Measurements from ENCODE around the gene BCL11A.

BCL11A gene

DNA sequence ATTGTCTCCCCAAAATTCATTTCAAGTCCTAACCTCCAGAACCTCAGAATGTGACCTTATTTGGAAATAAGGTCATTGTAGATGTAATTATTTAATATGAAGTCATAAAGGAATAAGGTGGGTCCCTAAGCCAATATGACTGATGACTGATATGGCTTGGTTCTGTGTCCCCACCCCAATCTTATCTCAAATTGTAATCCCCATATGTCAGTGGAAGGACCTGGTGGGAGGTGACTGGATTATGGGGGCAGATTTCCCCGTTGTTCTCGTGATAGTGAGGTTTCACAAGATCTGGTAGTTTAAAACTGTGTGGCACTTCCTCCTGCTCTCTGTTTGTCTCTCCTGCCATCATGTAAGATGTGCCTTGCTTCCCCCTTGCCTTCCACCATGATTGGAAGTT, 43.0 kb upstream of the BCL11A start:
- TF ChIP-seq ZNF70 (CRISPR knock-in tag; IDR thresholded peaks at IDR 0.05) (no peak), ISL1 (CRISPR knock-in tag; IDR thresholded peaks at IDR 0.05) (no peak), ZNF565 (CRISPR knock-in tag; conservative IDR thresholded peaks at IDR 0.05; ENCODE audit: low read depth) (no peak), TOX (CRISPR knock-in tag; IDR thresholded peaks at IDR 0.05; ENCODE audit: borderline replicate concordance) (no peak), ARNTL (CRISPR knock-in tag; IDR thresholded peaks at IDR 0.05; ENCODE audit: borderline replicate concordance, low read depth) (no peak), PPARA (CRISPR knock-in tag; IDR thresholded peaks at IDR 0.05; ENCODE audit: borderline replicate concordance) (no peak)
- TF ChIP-seq, protein P1, sequence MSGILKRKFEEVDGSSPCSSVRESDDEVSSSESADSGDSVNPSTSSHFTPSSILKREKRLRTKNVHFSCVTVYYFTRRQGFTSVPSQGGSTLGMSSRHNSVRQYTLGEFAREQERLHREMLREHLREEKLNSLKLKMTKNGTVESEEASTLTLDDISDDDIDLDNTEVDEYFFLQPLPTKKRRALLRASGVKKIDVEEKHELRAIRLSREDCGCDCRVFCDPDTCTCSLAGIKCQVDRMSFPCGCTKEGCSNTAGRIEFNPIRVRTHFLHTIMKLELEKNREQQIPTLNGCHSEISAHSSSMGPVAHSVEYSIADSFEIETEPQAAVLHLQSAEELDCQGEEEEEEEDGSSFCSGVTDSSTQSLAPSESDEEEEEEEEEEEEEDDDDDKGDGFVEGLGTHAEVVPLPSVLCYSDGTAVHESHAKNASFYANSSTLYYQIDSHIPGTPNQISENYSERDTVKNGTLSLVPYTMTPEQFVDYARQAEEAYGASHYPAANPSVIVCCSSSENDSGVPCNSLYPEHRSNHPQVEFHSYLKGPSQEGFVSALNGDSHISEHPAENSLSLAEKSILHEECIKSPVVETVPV (CRISPR knock-in tag; IDR thresholded peaks at IDR 0.05), result no peak
- ATAC-seq, result no peak

DNA sequence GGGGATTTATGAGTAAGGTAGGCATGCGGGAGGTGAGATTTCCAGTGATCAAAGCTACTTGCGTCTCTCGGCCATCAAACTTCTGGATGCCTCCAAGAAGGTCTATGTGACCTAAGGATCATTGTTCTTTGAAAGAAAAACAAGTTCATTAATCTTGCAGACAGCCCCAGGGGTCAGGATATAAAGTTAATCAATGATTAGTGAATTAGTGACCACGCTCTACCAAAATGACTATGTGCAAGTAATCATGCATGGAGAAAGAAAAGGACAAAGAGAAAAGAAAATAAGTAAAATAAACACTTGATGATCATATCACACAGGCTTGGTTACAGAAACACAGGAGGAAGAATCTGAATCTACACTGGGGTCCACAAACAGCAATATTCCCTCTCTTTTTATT, 42.5 kb upstream of the BCL11A start:
- ATAC-seq, result no peak
- TF ChIP-seq, protein P2, sequence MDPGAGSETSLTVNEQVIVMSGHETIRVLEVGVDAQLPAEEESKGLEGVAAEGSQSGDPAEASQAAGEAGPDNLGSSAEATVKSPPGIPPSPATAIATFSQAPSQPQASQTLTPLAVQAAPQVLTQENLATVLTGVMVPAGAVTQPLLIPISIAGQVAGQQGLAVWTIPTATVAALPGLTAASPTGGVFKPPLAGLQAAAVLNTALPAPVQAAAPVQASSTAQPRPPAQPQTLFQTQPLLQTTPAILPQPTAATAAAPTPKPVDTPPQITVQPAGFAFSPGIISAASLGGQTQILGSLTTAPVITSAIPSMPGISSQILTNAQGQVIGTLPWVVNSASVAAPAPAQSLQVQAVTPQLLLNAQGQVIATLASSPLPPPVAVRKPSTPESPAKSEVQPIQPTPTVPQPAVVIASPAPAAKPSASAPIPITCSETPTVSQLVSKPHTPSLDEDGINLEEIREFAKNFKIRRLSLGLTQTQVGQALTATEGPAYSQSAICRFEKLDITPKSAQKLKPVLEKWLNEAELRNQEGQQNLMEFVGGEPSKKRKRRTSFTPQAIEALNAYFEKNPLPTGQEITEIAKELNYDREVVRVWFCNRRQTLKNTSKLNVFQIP (CRISPR knock-in tag; IDR thresholded peaks at IDR 0.05; ENCODE audit: borderline replicate concordance, low read depth), result no peak
- TF ChIP-seq ZFP3 (CRISPR knock-in tag; IDR thresholded peaks at IDR 0.05) (no peak), TCF4 (CRISPR knock-in tag; IDR thresholded peaks at IDR 0.05; ENCODE audit: borderline replicate concordance) (no peak), ESRRG (CRISPR knock-in tag; IDR thresholded peaks at IDR 0.05) (no peak), CSDC2 (CRISPR knock-in tag; IDR thresholded peaks at IDR 0.05) (no peak), ZNF565 (CRISPR knock-in tag; conservative IDR thresholded peaks at IDR 0.05; ENCODE audit: low read depth) (no peak), SNAI2 (CRISPR knock-in tag; IDR thresholded peaks at IDR 0.05) (no peak), ISL1 (CRISPR knock-in tag; IDR thresholded peaks at IDR 0.05) (no peak), ZNF8 (CRISPR knock-in tag; IDR thresholded peaks at IDR 0.05) (no peak), TOX (CRISPR knock-in tag; IDR thresholded peaks at IDR 0.05; ENCODE audit: borderline replicate concordance) (no peak), ZNF70 (CRISPR knock-in tag; IDR thresholded peaks at IDR 0.05) (no peak), OSR1 (CRISPR knock-in tag; IDR thresholded peaks at IDR 0.05) (no peak)
- TF ChIP-seq, protein P3, sequence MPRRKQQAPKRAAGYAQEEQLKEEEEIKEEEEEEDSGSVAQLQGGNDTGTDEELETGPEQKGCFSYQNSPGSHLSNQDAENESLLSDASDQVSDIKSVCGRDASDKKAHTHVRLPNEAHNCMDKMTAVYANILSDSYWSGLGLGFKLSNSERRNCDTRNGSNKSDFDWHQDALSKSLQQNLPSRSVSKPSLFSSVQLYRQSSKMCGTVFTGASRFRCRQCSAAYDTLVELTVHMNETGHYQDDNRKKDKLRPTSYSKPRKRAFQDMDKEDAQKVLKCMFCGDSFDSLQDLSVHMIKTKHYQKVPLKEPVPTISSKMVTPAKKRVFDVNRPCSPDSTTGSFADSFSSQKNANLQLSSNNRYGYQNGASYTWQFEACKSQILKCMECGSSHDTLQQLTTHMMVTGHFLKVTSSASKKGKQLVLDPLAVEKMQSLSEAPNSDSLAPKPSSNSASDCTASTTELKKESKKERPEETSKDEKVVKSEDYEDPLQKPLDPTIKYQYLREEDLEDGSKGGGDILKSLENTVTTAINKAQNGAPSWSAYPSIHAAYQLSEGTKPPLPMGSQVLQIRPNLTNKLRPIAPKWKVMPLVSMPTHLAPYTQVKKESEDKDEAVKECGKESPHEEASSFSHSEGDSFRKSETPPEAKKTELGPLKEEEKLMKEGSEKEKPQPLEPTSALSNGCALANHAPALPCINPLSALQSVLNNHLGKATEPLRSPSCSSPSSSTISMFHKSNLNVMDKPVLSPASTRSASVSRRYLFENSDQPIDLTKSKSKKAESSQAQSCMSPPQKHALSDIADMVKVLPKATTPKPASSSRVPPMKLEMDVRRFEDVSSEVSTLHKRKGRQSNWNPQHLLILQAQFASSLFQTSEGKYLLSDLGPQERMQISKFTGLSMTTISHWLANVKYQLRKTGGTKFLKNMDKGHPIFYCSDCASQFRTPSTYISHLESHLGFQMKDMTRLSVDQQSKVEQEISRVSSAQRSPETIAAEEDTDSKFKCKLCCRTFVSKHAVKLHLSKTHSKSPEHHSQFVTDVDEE (CRISPR knock-in tag; IDR thresholded peaks at IDR 0.05), result no peak
- TF ChIP-seq, protein P4, sequence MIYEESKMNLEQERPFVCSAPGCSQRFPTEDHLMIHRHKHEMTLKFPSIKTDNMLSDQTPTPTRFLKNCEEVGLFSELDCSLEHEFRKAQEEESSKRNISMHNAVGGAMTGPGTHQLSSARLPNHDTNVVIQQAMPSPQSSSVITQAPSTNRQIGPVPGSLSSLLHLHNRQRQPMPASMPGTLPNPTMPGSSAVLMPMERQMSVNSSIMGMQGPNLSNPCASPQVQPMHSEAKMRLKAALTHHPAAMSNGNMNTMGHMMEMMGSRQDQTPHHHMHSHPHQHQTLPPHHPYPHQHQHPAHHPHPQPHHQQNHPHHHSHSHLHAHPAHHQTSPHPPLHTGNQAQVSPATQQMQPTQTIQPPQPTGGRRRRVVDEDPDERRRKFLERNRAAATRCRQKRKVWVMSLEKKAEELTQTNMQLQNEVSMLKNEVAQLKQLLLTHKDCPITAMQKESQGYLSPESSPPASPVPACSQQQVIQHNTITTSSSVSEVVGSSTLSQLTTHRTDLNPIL (CRISPR knock-in tag; IDR thresholded peaks at IDR 0.05; ENCODE audit: low read depth), result no peak
- TF ChIP-seq, protein P5, sequence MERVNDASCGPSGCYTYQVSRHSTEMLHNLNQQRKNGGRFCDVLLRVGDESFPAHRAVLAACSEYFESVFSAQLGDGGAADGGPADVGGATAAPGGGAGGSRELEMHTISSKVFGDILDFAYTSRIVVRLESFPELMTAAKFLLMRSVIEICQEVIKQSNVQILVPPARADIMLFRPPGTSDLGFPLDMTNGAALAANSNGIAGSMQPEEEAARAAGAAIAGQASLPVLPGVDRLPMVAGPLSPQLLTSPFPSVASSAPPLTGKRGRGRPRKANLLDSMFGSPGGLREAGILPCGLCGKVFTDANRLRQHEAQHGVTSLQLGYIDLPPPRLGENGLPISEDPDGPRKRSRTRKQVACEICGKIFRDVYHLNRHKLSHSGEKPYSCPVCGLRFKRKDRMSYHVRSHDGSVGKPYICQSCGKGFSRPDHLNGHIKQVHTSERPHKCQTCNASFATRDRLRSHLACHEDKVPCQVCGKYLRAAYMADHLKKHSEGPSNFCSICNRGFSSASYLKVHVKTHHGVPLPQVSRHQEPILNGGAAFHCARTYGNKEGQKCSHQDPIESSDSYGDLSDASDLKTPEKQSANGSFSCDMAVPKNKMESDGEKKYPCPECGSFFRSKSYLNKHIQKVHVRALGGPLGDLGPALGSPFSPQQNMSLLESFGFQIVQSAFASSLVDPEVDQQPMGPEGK (CRISPR knock-in tag; IDR thresholded peaks at IDR 0.05; ENCODE audit: borderline replicate concordance), result no peak

DNA sequence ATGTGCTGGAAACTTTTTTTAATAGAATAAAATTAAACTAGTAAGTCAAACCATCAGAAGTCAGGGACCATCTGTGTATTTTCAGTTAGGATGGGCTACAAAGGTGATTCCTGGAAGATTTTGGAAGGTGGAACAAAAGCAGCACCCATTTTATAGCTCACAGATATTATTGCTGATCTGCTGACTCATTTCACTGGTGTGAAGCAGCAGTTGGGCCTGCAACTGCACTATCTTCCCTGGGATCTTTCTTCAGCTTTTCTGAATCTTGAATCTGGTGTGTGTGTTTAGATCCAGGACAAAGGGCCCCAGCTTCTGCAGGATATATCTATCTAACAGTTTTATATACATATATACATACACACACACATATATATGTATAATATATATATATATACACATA, 35.6 kb upstream of the BCL11A start:
- no peak for TF ChIP-seq ZFP3 (CRISPR knock-in tag; IDR thresholded peaks at IDR 0.05)
- TF ChIP-seq, protein P4 (CRISPR knock-in tag; IDR thresholded peaks at IDR 0.05; ENCODE audit: low read depth), result no peak
- ATAC-seq, result no peak

Measured in SK-N-SH treated with all-trans-retinoic acid at 6 μM for 48 hours (cell line).